Right hindlimb (tissue), 1 donor: ENCODE results near the gene ZNF576.
"Not testable (repeated sequence)": the region's sequence is repeated elsewhere in the genome, so short reads cannot be mapped to it uniquely, and the experiment has no call there.

Experiments
- DNase-seq: peaks from one replicate; pipeline ENCODE4 v3.0.0-alpha.2; 2018

Gene ZNF576

GRCh38 chr19:43600326-43600725 is 3.9 kb downstream of the ZNF576 start:
- DNase-seq: not testable (repeated sequence)

GRCh38 chr19:43605875-43606568 is 9.6 kb downstream of the ZNF576 start:
- DNase-seq: no peak

GRCh38 chr19:43606569-43607229 is 10.3 kb downstream of the ZNF576 start:
- DNase-seq: peak; percentile 61

GRCh38 chr19:43607238-43608205 is 11.1 kb downstream of the ZNF576 start:
- no peak for DNase-seq

- no peak for DNase-seq
These were observed 13.5 kb downstream of the ZNF576 start for GRCh38 chr19:43609872-43610271.

- DNase-seq: no peak
These were observed 14.1 kb downstream of the ZNF576 start for GRCh38 chr19:43610493-43610892.

GRCh38 chr19:43611788-43612187 is 15.4 kb downstream of the ZNF576 start, which contains the start of gene SRRM5:
TSS of gene SRRM5 (plus strand) at chr19:43612088. CDS start at chr19:43612122, 34 bp downstream.
- DNase-seq: no peak

- no peak for DNase-seq
These were observed 16.0 kb downstream of the ZNF576 start for GRCh38 chr19:43612374-43612773.

GRCh38 chr19:43616306-43616705 is 19.9 kb downstream of the ZNF576 start:
- DNase-seq: no peak

GRCh38 chr19:43616954-43617353 is 20.6 kb downstream of the ZNF576 start:
- no peak for DNase-seq

- DNase-seq: no peak
These were observed 22.5 kb downstream of the ZNF576 start for GRCh38 chr19:43618921-43619261.

- DNase-seq: peak; percentile 93
These were observed 23.1 kb downstream of the ZNF576 start, which contains the start of gene ZNF428 for GRCh38 chr19:43619262-43620060. TSS of gene ZNF428 (minus strand) at chr19:43619629. CDS start at chr19:43614304, 5,325 bp downstream.

GRCh38 chr19:43620061-43621001 is 23.9 kb downstream of the ZNF576 start:
- no peak for DNase-seq

- no peak for DNase-seq
These were observed 25.7 kb downstream of the ZNF576 start for GRCh38 chr19:43622070-43622469.

- no peak for DNase-seq
These were observed 26.6 kb downstream of the ZNF576 start for GRCh38 chr19:43622956-43623355.

GRCh38 chr19:43623889-43624670 is 27.7 kb downstream of the ZNF576 start:
- no peak for DNase-seq

GRCh38 chr19:43624933-43625332 is 28.5 kb downstream of the ZNF576 start:
- DNase-seq: peak; percentile 45

GRCh38 chr19:43625918-43626579 is 29.7 kb downstream of the ZNF576 start:
- DNase-seq: no peak

- DNase-seq: no peak
These were observed 30.4 kb downstream of the ZNF576 start for GRCh38 chr19:43626838-43627237.
